Activated CD8-positive, alpha-beta memory T cell treated with anti-CD3 and anti-CD28 coated beads for 4 hours (primary cell): ENCODE data around the gene PPP1R3D.

Source experiments
- DNase-seq, 2 donors: peaks; one replicate each; pipeline ENCODE4 v3.0.0-alpha.2; 2020; ENCODE audit warnings: low read depth in 2 of 2

The PPP1R3D gene

DNA sequence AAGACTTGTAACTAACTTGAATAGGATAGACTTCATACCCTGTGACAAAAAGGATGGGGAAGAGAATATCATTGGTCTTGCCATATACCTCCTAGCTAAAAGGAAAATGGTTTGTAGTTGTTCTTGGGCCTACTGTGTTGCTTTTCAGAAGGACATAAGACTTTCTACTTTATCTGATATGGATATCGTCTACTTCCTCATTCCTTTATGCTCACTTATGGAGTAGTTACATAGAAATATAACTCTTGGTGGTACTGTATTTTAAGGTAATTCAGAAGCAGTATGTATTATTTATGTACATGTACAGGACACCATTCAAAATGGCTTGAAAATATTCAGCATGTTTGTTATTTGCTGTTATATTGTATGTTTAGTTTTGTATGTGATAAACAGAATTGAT lies 8.1 kb upstream of the PPP1R3D start:
- DNase-seq: no peak

DNA sequence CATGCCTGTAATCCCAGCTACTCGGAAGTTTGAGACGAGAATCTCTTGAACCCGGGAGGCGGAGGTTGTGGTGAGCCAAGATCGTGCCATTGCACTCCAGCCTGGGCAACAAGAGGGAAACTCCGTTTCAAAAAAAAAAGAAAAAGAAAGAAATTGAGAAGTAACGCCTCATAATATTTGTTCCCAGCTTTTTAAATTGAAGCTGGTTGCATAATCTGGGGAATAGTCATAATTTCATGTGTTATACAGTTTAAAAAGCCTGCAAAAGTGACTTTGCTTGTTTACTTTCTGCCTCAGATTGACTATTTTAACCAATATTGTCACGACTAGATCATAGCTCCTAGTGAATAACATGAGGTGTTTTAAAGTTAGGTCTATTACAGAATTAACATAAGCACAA lies 7.3 kb upstream of the PPP1R3D start:
- DNase-seq: no peak

DNA sequence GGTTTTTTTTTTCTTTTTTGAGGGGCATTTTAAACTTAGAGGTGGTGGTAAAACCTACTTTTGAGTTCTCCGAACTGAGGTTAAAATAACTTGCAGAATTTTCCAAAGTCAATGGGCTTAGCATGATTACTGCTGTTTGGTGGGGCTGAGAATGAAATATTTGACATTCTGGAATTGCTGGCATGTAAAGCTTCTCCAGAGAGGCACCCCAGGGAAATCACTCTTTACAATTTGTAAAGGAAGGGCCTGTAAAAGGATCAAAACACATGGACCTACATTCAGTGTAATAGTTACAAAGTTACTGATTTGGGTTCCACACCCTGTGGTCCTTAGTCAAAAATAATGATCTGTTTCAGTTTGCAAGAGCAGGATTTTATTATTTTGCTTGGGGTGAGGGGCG lies 5.6 kb upstream of the PPP1R3D start:
- DNase-seq: no peak

DNA sequence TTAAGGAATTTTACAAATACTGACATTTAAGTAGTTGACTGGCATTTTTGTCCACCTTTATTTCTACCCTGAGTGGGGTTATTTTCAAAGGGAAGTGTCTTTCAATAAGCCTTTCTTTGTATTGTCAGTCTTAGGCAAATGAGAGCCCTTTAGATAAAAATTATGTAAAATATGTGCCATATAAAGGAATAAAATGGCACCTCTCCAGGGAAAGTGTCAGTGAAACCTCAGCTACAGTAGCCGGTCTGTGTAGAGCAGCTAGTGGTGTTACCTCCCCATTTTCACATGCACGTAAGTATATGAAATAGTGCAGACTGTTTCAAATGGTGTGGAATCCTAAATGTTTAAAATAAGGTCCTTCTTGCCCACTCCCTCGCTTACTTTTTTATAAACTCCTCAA lies 5.1 kb upstream of the PPP1R3D start:
- DNase-seq: no peak

DNA sequence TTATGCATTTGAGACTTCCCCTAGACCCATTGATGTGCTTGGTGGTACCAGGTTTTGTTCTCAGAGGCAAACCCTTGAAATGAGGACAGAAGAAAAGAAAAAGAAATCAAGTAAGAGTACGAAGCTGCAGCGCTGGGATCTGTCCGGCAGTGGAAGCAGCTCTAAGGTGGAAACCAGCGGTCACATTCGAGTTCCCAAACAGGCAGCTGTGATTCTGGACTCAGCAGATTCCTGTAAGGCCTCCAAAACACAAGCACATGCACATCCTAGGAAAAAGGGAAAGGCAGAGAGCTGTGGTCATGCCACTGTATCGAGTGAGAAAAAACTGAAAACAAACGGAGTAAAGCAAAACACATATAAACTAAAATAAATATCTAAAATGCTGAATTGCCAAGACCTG lies 4.6 kb upstream of the PPP1R3D start:
- no peak for DNase-seq

DNA sequence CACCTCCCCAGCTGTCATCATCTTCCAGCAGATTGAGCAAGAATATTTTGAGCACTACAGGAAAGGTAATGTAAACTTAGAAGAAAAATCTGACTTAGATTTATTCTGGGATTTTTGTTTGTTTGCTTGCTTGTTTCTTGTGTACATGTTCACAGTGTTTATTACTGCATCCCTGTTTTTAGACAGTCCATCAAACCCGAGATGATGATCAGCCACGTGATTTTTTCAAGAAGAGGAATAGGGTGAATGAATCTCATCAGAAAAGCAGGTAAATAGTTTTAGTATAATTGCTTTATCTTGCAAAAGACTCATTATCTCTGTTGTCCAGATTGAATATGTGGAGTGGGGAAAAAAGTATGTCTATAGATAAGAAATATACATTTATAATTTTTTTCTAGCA lies 2.1 kb upstream of the PPP1R3D start:
- DNase-seq: no peak

DNA sequence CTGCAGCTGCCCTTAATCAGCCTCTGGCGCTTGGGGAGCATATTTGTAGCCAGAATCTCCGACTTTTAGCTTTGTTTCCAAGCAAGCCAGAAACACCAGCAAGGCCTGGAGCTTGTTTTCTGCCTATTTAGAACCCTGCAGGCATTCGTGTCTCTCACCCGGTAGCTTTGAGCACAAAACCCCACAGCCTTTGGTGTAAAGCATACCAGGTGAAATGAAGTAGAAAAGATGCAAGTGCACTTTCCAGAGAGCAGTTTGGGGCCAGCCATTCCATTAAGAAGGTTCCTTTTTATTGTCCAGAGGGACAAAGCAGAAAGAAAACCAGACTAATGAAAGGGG lies 820 bp upstream of the PPP1R3D start:
- no peak for DNase-seq

DNA sequence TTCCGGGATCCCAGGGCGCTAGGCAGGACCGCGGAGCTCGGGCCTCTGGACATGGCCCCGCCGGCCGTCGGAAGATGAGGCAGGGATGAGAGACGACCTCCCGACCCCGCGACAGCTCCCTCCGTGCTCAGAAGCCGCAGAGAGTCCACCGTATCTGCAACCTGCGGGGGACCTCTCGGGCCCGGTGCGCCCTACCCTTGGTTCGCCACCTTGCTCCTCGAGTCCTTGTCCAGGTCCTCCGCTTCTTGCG lies 301 bp downstream of the PPP1R3D start:
- DNase-seq: no peak

DNA sequence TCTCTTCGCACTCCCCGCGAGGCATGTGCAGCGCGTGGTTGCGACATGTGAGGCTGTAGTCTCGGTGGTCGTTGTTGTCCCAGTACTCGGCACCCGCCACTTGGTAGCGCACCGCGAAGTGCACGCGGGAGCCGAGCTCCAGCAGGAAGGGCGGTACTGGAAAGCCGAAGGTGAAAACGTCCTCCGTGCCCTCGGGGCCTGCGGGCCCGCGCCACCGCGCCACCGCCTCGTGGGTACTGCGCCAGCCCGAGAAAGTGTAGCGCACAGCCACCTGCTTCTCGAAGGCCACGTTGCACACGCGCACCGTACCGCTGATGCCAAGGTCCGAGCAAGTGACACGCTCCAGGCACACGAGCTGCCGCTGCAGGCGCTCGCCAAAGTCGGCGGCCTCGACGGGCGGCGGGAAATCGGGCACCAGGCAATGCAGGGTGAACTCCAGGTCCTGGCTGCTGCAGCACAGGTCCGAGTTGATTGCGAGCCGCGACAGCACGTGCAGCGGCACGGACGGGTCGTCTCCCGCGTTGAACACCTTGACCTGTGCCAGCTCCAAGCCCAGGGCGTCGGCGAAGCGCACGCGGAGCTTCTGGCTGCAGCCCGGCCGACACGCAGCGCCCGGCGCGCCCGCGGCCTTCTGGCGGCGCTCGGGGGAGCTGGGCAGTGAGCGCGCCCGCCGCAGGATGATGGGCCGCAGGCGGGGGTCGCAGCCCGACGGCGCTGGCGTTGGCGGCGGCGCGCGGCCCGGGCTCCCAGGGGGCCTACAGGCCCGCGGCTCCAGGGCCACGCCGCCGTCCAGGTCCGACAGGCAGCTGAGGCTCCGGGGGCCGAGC lies 840 bp downstream of the PPP1R3D start:
- no peak for DNase-seq

DNA sequence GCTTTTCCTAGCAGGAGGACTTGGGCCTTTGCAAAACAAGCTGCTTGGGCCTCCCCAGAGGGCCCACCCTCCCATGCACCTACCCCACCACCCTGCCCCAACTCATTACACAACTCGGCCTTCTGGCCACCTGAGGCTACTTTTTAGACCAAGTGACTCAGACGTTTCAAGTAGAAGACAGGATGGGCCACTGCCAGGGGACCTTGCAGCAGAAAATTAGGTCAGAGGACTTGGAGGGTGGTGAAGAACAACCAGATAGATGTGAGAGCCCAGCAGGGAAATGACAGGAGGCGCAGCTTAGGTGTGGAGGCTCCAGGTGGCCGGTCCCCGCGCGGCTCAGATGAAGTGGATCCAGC lies 1.4 kb downstream of the PPP1R3D start:
- no peak for DNase-seq

DNA sequence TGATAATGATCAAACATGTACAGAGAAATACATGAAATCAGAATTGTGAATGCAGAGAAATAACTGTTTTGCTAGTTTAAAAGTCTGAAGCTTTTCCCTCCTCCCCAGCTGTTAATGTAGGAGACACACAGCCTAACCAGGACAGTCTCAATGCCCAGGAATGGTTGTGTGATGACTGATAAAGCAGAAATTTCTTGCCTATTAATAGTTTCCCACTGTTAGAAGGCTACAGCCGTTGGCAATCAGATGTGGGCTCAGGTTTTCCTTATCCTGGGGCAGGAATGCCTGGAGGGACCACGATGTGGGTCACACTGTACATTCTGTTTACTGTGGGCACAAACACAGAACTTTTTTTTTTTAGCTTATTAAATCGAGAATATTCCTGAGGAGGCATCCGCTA lies 1.9 kb downstream of the PPP1R3D start:
- no peak for DNase-seq

DNA sequence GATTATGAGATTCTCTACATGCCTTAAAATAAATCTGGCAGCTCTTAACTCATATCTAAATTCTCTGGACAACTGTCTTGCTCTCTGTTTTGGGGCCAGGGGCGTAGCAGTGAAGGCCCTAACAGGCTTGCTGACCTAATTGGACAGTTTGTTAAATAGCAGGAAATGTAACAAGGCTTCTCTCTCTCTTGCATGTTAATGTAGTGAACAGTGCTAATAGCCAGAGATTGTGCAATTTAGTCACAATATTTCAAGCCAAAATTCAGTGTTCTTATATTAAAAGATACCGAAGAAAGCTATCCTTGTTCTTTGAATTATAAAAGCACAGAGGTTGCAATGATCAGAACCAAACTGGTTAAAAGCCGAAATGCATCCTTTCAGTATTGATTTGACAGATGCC lies 3.0 kb downstream of the PPP1R3D start:
- no peak for DNase-seq

DNA sequence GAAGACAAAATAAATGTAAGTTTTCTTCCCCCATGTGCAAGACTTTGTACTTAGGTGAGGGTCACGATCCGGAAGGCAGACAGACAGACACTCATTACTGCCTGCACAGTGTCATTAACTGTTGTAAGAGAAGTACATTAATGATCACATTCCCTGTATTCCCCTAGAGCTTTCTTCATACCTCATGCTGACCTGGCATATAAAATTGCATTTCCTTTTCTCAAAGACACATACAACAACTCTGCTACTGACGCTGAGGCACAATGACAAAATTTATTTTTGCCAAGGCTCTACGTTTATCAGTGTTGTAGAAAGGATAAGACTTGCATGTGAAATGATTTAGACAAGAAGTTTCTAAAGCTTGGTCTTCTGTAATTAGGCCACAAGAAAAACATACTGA lies 3.7 kb downstream of the PPP1R3D start:
- no peak for DNase-seq

DNA sequence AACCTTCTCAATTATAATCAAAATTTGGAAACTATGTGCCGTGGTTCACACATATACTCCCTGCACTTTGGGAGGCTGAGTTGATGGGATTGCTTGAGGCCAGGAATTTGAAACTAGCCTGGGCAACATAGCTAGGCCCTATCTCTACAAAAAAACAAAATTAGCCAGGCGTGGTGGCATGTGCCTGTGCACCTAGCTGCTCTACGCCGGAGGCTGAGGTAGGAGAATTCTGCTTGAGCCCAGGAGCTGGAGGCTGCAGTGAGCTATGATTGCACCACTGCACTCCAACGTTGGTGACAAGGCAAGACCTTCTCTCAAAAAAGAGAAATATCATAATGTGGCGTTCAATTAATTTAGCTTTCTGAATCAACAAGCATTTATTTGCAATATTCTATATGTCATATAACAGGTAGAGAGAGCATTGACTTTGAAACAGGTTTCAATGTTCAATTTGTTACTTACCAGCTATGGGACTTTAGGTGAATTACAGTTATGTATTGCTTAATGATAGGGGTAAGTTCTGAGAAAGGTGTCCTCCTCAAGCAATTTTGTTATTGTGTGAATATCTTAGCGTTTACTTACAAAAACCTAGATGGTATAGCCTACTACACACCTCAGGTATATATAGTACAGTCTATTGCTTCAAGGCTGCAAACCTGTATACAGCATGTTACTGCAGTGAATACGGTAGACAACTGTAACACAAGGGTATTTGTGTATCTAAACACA lies 4.5 kb downstream of the PPP1R3D start:
- DNase-seq: no peak

DNA sequence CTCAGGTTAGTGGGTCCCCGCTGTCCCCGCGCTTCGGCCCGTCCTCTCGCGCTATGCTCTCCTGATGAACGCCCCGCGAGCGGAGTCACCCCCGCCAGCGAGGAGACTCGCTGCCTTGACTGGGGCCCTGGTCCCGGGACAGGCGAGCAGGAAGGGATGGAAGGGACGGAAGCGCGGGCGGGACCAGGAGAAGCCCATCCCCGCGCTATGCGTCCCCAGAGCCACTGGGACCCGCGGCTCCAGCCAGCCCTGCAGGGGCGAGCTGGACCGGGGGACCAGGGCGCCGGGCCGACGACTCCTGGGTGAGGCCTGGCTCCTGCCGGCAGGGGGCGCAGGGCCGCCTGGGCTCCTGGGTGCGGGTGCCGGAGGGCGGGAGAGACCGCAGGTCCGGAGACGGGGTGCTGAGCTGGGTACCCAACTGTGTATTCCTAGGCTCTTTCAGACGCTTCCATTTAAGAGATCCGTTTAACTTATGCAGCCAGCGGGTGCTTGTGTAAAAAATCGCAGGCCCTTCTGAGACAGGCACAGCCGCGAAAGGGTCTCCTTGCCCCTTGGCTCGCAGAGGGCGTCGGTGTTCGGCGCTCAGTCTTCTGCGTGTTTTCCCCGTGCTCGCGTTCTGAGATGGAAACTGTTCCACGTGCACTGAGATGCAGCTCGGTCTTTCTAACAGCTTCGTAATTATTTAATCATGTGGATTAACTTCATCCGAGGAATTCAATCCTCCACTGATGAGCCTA lies 6.1 kb downstream of the PPP1R3D start:
- peak; percentile 43 to 53 for DNase-seq

DNA sequence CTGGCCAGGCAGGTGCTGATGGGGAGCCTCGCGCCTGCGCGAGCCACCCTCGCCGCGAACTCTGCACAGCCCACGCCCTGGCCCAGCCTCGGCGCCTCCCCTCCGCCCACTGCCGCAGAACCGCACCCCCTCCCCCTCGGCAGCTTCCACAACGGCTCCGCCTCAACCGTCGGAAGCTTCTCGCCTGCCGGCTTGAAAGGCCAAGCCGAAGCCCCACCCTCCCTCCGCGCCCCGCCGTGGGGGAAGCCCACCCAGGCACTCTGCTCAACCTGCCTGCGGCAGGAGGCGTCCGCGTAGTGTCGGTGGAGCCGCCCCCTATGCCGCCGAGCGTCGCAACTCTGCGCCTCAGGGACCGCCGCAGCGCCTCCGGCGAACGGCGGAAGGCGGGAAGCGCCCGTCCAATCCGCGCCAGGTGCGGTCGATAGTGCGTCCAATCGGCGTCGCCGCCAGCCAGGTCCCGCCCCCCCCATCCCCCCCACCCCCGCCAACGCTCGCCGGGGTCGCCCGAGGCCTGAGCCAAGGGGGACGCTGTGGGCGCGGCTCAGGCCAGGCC lies 6.7 kb downstream of the PPP1R3D start, which contains the start of gene SYCP2:
Gene SYCP2 (minus strand): TSS at position 342 of the 553 bp plus-strand sequence. CDS start 11,224 bp downstream, outside the sequence.
- peak; percentile 36 to 51 for DNase-seq

DNA sequence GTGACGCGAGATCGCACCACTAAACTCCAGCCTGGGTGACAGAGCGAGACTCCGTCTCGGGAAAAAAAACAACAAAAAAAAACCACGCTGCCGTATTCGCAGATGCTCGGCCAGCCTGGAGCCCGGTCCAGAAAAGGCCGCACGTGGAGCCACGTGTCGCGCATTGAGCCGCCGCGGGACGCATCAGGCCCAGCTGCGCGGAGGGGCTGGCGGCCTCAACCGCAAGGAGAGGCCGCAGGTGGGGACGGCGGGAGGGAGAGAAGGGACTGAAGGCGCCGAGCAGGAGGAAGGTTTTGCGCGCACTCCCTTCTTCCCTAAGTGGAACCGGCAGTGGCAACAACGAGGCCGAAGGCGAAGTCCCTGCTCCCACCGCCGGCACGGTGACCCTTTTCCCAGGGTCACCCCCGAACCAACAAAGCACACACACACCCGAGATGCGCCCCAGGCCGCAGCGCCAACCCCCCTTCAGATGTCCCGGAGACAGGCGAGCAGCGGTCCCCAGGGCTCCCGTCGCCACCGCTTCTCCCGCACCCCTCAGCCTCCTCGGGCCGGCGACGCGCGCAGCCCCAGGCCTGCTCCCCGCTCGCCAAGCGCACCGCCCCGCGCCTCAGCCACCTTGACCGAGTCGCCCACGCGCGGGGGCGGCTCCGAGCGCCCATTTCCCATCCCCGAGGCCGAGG lies 7.3 kb downstream of the PPP1R3D start:
- no peak for DNase-seq

DNA sequence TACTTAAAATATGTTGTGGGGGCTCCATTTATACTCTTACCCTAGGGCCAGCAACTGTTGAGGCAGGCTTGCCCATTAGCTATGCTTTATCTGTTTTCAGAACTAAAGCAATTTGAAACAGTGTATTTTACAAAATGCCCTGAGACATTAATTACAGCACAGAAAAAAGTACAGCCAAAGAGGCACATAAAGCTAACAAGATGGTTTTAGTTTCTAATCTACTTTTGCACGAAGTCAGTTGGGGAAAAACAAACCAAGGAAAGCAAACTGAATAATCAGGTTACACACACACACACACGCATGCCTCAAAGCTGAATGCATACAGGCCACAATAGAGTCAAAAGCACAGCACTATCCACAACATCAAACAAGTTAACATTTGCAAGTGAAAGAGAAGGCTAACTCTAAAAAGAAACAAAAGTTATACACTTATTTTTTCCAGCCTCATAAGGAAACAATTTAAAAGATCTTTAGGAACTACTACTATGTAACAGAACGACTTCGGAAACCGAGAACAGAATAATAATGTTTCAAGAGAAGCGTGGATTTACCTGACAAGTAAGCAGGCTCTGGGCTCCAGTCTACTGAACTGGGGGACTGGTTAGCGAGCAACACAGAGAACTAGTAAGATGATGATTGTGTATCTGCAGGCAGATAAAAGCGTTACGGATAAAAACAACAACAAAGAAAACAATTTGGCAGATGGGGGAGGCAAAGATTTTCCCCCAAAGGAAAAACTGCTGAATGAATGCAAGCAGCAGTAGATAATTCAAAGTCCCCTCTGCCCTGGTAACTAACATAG lies 8.4 kb downstream of the PPP1R3D start:
- no peak for DNase-seq

DNA sequence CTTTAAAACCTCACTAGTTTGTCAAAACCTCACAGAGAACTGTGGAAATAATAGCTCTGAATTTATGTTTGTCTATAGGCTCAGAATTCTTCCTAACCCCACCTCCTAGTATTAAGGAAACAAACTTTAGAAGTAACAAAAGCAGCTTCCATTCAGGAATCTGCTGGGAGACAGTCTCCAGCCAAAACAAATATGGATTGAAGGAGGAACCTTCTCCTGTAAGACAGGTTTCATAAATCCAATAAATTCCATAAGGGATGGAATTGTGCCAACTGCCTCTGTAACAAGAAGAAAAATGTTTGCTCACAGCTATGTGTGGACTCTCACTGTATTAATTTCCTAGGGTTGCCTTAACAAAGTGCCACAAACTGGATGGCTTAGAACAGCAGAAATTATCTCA lies 14.2 kb downstream of the PPP1R3D start:
- no peak for DNase-seq

DNA sequence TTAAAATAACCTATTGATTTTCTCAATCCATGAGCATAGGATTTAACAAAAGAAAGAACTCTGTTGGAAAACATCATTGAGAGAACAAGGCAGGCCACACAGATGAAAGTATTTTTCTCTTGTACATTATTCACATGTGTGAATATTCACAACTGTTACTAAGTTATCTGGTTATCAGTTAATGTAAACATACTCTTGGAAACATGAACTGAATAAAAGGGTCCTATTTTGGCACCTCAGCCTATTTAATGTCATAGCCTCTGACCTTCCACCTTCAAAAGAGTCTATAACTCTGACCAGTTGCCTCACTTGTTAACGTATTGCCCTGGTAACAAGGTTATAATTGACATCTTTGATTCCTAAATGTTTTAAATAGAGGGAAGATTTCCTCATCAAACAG lies 14.7 kb downstream of the PPP1R3D start:
- DNase-seq: no peak

DNA sequence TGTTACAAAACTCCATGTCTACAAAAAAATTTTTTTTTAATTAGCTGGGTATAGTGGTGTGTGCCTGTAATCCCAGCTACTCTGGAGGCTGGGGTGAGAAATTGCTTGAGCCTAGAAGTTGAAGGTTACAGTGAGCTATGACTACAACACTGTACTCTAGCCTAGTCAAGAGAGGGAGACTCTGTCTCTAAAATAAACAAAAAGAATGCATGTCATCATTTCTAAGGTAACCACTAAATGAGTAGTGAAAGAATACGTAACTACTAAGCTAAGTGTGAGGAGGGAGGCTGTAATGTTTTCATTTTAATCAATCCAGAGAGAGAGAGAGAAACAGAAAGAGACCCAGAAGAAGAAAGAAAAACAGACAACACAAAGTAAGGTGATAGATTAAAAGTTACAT lies 16.6 kb downstream of the PPP1R3D start:
- DNase-seq: no peak
